OCI-LY1 (cell line): Measurements from ENCODE around the gene GPN1.

Experiments
- H2AFZ ChIP-seq: fragments of 200-600 bp; sonication (generic), shearing (Covaris generic); 2 replicates; pipeline ENCODE4 v1.6.0; 2014; ENCODE audit warnings: antibody characterized with exemption, mild to moderate bottlenecking, low read length
- H3F3A ChIP-seq: fragments of 200-600 bp; sonication (generic), shearing (Covaris generic); 2 replicates; pipeline ENCODE4 v1.6.0; 2014; ENCODE audit warnings: mild to moderate bottlenecking, antibody characterized with exemption, low read length, moderate library complexity; ENCODE audit not compliant: insufficient read depth
- H3K27ac ChIP-seq: fragments of 200-600 bp; sonication (generic); 2 replicates; pipeline ENCODE4 v1.5.1; 2014; ENCODE audit warnings: low read length, mixed run types, mild to moderate bottlenecking, low read depth; ENCODE audit not compliant: poor library complexity, severe bottlenecking
- H3K27me3 ChIP-seq: fragments of 200-600 bp; sonication (generic); 2 replicates; pipeline ENCODE4 v1.6.0; 2014; ENCODE audit warnings: antibody characterized with exemption, mild to moderate bottlenecking, low read length, moderate library complexity; ENCODE audit not compliant: insufficient read depth
- H3K36me3 ChIP-seq: fragments of 200-600 bp; sonication (generic); 2 replicates; pipeline ENCODE4 v1.6.1; 2014; ENCODE audit warnings: mild to moderate bottlenecking, antibody characterized with exemption, low read length, moderate library complexity, mixed read lengths; ENCODE audit not compliant: insufficient read depth
- H3K4me1 ChIP-seq: fragments of 200-600 bp; sonication (generic); 2 replicates; pipeline ENCODE4 v1.5.1; 2014; ENCODE audit warnings: mild to moderate bottlenecking, low read length, moderate library complexity; ENCODE audit not compliant: insufficient read depth, severe bottlenecking
- H3K4me2 ChIP-seq: fragments of 200-600 bp; sonication (generic), shearing (Covaris generic); 2 replicates; pipeline ENCODE4 v1.6.1; 2014; ENCODE audit warnings: low read length
- H3K4me3 ChIP-seq: fragments of 200-600 bp; sonication (generic); 2 replicates; pipeline ENCODE4 v1.5.1; 2014; ENCODE audit warnings: low read length, low read depth, mild to moderate bottlenecking, mixed read lengths; ENCODE audit not compliant: poor library complexity, severe bottlenecking
- H3K79me2 ChIP-seq: fragments of 200-600 bp; shearing (Covaris generic); 2 replicates; pipeline ENCODE4 v1.6.1; 2016; ENCODE audit warnings: mixed run types, low read length, mixed read lengths; ENCODE audit not compliant: insufficient read depth
- H3K9ac ChIP-seq: fragments of 200-600 bp; sonication (generic), shearing (Covaris generic); 2 replicates; pipeline ENCODE4 v1.6.1; 2014; ENCODE audit warnings: mild to moderate bottlenecking, low read length, mixed read lengths
- H3K9me2 ChIP-seq: fragments of 200-600 bp; sonication (generic), shearing (Covaris generic); 2 replicates; pipeline ENCODE4 v1.6.1; 2014; ENCODE audit warnings: low read depth, mild to moderate bottlenecking, low read length, mixed read lengths
- H3K9me3 ChIP-seq: fragments of 200-600 bp; shearing (Covaris generic); 2 replicates; pipeline ENCODE4 v1.6.1; 2014; ENCODE audit warnings: low read length, mixed read lengths
- H4K20me1 ChIP-seq: fragments of 200-600 bp; sonication (generic), shearing (Covaris generic); 2 replicates; pipeline ENCODE4 v1.6.0; 2016; ENCODE audit warnings: mild to moderate bottlenecking, low read length; ENCODE audit not compliant: insufficient read depth
- CTCF ChIP-seq: fragments of 200-600 bp; sonication (generic), shearing (Covaris generic); IDR thresholded peaks from 2 replicates; pipeline ENCODE4 v1.5.1; 2017; ENCODE audit warnings: mild to moderate bottlenecking, antibody characterized with exemption, low read length, moderate library complexity, mixed read lengths
- EZH2 ChIP-seq: fragments of 200-600 bp; sonication (generic), shearing (Covaris generic); IDR thresholded peaks from 2 replicates; pipeline ENCODE4 v1.8.0; 2017; ENCODE audit warnings: borderline replicate concordance, mixed run types, mild to moderate bottlenecking, antibody characterized with exemption, low read length, moderate library complexity, mixed read lengths

Gene GPN1

GRCh38 chr2:27652341-27652740 lies 23.5 kb downstream of the GPN1 start:
- H3K79me2 ChIP-seq = no peaks in the 10 kb centered on the region
- no peak overlapping the region for H3K4me2 ChIP-seq
- no peaks in the 10 kb centered on the region for H3F3A ChIP-seq
- no peak overlapping the region for H3K4me3 ChIP-seq
- H3K4me1 ChIP-seq = no peaks in the 10 kb centered on the region
- no peak overlapping the region for H3K9ac ChIP-seq
- no peaks in the 10 kb centered on the region for H3K27me3 ChIP-seq
- H3K36me3 ChIP-seq = peaks cover 94% of the 10 kb centered on the region
- H4K20me1 ChIP-seq = no peaks in the 10 kb centered on the region
- no peaks in the 10 kb centered on the region for H3K9me3 ChIP-seq
- no peak overlapping the region for H2AFZ ChIP-seq
- H3K9me2 ChIP-seq = no peaks in the 10 kb centered on the region
- TF ChIP-seq CTCF (no peak), EZH2 (no peak)
- H3K27ac ChIP-seq = no peak overlapping the region

GRCh38 chr2:27652790-27653189 lies 23.9 kb downstream of the GPN1 start:
- Histone ChIP-seq H3K36me3 (peaks cover 94% of the 10 kb centered on the region), H3K27ac (no peak overlapping the region), H3K4me1 (no peaks in the 10 kb centered on the region), H2AFZ (no peak overlapping the region), H3K4me3 (no peak overlapping the region), H3K27me3 (no peaks in the 10 kb centered on the region), H3F3A (no peaks in the 10 kb centered on the region), H3K9me2 (no peaks in the 10 kb centered on the region), H3K9me3 (no peaks in the 10 kb centered on the region), H3K4me2 (no peak overlapping the region), H3K9ac (no peak overlapping the region), H4K20me1 (no peaks in the 10 kb centered on the region), H3K79me2 (no peaks in the 10 kb centered on the region)
- no peak for TF ChIP-seq CTCF
- TF ChIP-seq EZH2 = no peak

- no peak for TF ChIP-seq EZH2
- TF ChIP-seq CTCF = no peak
- no peaks in the 10 kb centered on the region for H3K9me3 ChIP-seq
- H4K20me1 ChIP-seq = no peaks in the 10 kb centered on the region
- H3K4me3 ChIP-seq = no peak overlapping the region
- H3K27ac ChIP-seq = no peak overlapping the region
- no peaks in the 10 kb centered on the region for H3K9me2 ChIP-seq
- H3K9ac ChIP-seq = no peak overlapping the region
- peaks cover 88% of the 10 kb centered on the region for H3K36me3 ChIP-seq
- H2AFZ ChIP-seq = no peak overlapping the region
- no peaks in the 10 kb centered on the region for H3K4me1 ChIP-seq
- no peaks in the 10 kb centered on the region for H3K27me3 ChIP-seq
- H3K79me2 ChIP-seq = no peaks in the 10 kb centered on the region
- no peaks in the 10 kb centered on the region for H3F3A ChIP-seq
- no peak overlapping the region for H3K4me2 ChIP-seq
These were observed 24.5 kb downstream of the GPN1 start for GRCh38 chr2:27653397-27653796.
